ENCODE data around the gene BACE1-AS.

Gene BACE1-AS

DNA sequence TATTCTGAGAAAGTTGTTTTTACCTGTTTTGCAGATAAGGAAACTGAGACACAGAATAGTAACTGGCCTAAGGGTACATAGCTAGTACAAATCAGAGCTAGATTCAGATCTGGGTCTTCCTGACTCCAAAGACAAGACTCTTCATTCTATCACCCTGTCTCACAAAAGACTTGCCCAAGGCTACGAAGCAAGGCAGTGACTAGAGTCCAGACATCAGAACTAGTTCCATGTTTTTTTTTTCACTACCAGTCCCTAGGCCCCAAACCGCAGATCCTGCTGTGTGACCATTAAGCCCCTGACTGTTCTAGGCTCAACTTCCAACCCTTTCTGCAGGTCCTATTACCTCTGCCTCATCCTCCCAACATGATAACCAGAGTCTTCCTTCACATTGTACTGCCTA, 1.5 kb downstream of the BACE1-AS start:
- DNase-seq (ENCODE audit: low read depth) = no peak

- DNase-seq (ENCODE audit: low read depth) = no peak
These were observed 4.4 kb downstream of the BACE1-AS start for GRCh38 chr11:117295438-117296137.

GRCh38 chr11:117296881-117297280, 5.7 kb downstream of the BACE1-AS start:
- DNase-seq (ENCODE audit: low read depth) = no peak

GRCh38 chr11:117298195-117298594, 7.0 kb downstream of the BACE1-AS start:
- DNase-seq (ENCODE audit: low read depth) = no peak

GRCh38 chr11:117299351-117300282, 8.5 kb downstream of the BACE1-AS start:
- DNase-seq (ENCODE audit: low read depth) = no peak

- no peak for DNase-seq (ENCODE audit: low read depth)
These were observed 9.1 kb downstream of the BACE1-AS start for GRCh38 chr11:117300283-117300663.

GRCh38 chr11:117300773-117301172, 9.6 kb downstream of the BACE1-AS start:
- no peak for DNase-seq (ENCODE audit: low read depth)

GRCh38 chr11:117302228-117302627, 11.1 kb downstream of the BACE1-AS start:
- no peak for DNase-seq (ENCODE audit: low read depth)

- DNase-seq (ENCODE audit: low read depth) = no peak
These were observed 12.0 kb downstream of the BACE1-AS start for GRCh38 chr11:117303101-117303500.

DNA sequence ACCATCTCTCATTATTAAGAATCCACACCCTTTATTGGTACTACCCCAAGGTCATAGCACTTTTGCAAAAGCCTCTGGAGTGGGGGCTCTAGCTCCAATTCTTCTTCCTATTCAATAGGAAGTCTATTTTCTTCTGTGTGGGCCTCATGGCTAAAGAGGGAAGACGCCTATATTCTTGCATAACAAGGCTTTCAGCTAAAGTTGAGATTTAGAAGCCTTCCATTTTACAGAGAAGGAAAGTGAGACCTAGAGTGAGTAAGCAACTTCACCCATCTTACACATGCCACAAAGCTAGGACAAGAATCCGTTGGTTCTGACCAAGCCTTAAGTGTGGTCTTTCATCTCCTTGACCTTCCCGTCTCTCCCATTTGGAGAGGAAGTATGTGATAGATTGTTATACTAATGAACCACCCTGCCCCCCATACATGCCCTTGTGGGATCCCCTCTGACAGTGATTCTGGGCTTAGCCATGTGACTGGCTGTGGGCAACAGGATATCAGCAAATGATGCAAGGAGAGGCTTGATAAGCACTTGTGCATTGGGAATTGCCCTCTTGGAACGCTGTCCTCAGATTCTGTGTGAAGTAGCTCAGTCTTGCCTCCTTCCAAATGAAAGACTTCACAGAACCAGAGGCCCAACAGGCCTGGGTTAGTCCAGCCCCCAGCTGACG, 12.6 kb downstream of the BACE1-AS start:
- no peak for DNase-seq (ENCODE audit: low read depth)

DNA sequence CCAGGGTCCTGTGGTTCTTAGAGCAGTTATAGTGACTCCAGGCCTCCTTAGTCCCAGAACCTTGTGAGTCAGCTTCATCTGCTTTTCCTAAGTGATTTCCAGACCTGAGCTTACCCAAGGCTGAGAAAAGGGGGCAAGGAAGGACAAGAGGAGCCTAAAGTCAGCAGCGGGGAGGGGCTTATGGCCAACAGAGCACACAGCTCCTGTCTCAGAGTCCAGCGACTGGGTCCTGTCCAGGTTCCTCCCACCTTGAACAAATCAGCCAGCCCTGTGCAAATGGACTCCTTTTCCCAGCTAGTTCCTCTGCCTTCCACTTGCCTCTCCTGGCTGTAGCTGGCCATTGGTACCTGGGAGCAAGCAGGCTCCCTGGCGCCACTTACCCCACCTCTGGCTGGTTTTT, 14.0 kb downstream of the BACE1-AS start:
- no peak for DNase-seq (ENCODE audit: low read depth)

DNA sequence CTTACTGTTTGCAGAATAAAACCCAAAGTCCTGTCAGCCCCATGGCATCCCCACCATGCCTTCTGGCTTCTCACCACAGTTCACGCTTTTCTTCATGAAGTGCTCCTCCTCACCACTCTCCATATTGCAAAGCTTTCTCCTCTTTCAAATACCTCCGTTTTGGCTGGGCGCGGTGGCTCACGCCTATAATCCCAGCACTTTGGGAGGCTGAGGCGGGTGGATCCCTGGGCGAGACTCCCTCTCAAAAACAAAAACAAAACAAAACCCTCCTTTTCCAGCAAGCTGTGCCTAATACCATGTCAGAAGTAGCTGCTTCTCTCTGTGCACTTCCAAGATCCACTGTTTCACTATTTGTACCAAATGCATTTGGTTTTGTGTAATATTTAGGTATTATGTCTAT, 18.2 kb downstream of the BACE1-AS start:
- DNase-seq (ENCODE audit: low read depth) = no peak

DNA sequence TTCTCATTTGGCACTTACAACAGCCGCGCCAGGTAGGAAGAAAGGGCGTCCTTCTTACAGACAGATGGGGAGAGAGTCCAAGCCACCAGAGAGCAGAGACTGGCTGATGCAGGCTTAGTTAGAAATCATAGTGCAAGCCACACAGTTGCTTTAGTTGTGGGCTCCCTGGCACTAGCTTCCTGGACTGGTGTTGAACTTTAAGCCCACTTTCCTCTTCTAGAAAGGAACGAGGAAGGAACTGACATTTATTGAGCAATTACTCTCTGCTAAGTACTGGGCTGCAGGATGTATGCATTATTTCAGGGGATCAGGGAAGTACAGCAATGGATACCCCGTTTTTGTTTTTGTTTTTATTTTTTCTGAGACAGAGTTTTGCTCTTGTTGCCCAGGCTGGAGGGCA, 21.9 kb downstream of the BACE1-AS start:
- no peak for DNase-seq (ENCODE audit: low read depth)

- no peak for DNase-seq (ENCODE audit: low read depth)
These were observed 23.0 kb downstream of the BACE1-AS start for GRCh38 chr11:117313828-117314768.

DNA sequence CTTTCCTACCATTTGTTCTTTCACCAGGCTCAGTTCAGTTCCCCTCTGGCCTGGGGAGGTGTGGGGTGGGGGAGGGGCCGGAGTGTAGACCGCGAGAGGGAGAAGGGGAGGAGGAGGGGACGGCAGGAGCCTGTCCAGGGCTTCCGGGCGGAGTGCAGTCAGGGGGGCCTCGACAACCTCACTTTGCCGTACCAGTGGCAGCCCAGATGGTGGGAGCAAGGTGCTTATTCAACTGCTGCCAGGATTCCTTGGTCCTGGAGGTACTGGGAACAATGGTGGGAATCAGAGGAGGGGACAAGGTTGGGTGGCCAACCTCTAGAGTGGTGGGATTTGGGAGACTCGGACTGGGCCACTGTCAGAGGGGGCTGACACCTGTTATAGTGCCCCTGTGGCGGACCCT, 23.7 kb downstream of the BACE1-AS start:
- no peak for DNase-seq (ENCODE audit: low read depth)

DNA sequence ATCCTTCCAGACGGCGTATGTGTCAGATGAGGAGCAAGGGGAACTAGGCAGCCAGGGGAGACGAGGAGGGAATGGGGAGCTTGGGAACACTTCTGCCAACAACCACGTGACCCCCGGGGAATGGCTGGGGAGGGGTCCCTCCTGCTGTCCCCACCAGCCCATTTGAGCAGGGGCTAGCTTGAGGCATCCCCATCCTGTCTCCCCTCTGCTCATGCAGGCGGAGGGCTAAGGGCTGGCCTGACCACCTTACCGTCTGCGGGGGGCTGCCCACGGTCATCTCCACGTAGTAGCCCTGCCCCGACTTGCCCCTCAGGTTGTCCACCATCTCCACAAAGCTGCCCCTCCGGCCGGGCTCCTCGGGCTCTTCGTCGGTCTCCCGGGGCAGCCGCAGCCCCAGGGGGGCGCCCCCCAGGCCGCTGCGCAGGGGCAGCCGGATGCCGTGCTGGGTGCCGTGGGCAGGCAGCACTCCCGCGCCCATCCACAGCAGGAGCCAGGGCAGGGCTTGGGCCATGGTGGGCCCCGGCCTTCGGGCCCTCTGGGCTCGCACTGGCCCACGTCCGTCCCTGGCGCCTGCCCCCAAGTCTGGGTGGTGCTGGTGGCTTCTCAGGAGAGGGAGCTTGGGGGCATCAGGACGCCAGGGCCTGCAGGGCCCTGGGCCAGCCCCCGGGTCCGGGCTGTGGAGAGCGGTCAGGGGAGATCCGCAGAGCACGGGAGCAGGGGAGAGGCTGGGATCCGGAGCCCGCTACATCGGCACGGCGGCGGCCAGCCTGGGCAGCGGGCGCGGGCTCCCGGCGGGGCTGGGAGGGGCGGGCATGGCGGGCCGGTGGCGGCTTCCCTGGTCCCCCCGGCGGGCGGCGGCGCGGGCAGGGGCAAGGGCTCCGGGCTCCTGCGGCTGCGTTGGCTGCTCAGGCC, 24.4 kb downstream of the BACE1-AS start:
- no peak for DNase-seq (ENCODE audit: low read depth)

DNA sequence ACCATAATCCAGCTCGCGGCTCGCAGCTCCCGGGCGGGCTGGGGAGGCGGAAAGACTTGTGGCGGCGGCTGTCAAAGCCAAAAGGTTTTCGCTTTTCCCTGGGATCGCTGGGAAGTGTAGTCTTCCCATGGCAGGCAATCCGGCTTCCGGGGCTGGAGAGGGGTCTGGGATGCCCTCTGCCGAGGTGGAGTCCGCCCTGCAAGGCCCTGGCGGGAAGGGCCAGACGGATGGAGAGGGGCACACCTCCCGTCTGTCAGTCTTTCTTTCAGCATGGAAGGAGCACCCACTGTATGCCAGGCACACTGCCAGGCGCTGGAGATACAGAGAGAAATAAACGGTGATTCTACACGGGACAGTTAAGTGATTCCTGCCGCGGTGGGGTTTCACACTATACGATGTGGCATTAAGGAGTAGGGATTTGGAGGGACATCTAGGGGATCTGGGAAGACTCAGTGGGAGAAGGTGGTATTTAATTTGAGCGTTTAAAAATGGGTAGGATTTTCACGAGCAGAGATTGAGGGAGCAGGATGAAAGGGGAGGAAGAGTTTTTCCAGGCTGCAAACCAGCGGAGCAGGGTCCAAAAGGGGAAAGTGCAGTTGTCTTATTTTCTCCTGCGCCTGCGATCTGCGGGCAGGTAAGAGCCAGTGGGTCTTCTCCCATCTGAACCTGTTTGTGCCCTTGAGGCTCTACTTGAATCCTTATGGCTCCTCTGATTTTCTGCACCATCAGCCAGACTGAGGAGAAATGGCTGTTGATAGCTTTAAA, 25.2 kb downstream of the BACE1-AS start, which contains the start of gene BACE1:
Gene BACE1, minus strand, starts transcription at position 60 of the 765 bp plus-strand sequence. CDS start 461 bp downstream, outside the sequence.
- DNase-seq (ENCODE audit: low read depth) = no peak

DNA sequence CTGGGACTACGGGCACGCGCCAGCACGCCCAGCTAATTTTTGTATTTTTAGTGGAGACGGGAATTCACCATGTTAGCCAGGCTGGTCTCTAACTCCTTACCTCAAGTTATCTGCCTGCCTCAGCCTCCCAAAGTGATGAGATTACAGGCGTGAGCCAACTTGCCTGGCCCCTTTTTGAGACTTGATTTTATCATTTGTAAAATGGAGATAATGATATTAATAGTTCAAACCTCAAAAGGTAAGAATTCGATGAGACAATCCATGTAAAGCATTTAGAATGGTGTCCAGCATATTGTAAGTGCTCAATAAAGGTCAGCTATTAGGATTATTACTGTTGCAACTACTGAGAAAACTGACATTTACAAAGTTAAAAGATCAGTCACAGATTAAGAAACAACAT, 27.6 kb downstream of the BACE1-AS start:
- DNase-seq (ENCODE audit: low read depth) = no peak

DNA sequence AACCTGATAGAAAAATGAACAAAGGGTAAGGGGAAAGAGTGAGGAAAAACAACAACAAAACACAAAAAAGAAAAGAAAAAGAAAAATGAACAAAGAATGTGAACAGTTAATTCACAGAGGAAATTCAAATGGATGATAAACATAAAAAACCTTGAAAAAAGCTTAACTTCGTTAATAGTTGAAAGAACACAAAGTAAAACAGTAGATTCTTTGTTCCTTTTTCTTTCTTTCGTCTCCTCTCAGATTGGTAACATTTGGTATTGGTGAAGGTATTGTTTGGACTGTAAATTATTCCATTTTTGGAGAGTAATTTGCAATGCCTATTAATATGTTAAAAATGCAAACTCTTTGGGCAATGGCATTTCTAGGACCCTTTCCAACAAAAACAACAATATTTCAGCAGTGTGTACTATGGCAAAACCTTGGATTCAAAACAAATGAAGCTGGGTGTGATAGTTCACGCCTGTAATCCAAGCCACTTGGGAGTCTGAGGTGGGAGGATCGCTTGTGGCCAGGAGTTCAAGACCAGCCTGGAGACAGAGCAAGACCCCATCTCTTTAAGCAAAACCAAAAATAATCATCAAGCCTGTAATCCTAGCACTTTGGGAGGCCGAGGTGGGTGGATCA, 28.2 kb downstream of the BACE1-AS start:
- DNase-seq (ENCODE audit: low read depth) = no peak
